ENCODE measurements around the gene ARHGAP24. TPM values are rescaled to one million over a fixed set of nuclear protein-coding genes. Genes with fewer than 3 reads are reported as not detected.

ARHGAP24 gene
- total and polyA plus RNA-seq, 2 donors (not counting 1 experiment from before 2014, with no cell fraction given), result 48.4 to 141 TPM

DNA sequence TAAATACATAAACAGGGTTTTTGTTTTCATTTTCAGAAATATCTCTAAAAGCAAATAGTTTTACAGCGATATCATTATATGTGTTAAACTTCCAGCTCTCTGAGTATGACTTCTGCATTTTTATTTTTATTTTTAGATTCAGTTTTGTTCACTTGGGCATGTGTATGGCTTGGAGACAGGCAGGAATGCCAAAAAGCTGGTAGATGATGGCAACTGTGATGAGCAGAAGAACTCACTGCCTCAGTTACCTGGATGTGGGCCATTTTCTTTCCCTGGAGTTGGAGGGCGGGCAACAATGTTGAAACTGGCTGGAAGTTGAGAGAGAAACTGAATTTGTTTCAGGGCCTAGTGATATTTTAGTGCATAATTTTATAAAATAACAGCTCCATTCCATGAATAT lies 266.4 kb downstream of the ARHGAP24 start:
- H3K4me1 Mint-ChIP-seq, result peaks cover 62% of the 10 kb centered on the region
- peak overlapping the region; percentile 70 for H3K4me3 Mint-ChIP-seq
- POLR2A ChIA-PET, result interaction anchor here (1.3 kb wide), 1 partner anchor 39 kb away, joined by 4 read pairs; no protein-coding TSS in a partner anchor

More for the DNA sequence above, 266.4 kb downstream of the ARHGAP24 start:
- no peak overlapping the region for H2AFZ ChIP-seq (ENCODE audit: insufficient read depth, low read depth, low read length, poor library complexity, severe bottlenecking)
- no peaks in the 10 kb centered on the region for H3K9me3 ChIP-seq (ENCODE audit: control extremely low read depth in 1 of 3, control insufficient read depth in 2 of 3, insufficient read depth in 1 of 3, low read length in 2 of 3)
- H3K4me1 ChIP-seq (ENCODE audit: control insufficient read depth in 2 of 2, insufficient read depth in 2 of 2, low read length in 2 of 2), result peaks cover 63 to 65% of the 10 kb centered on the region in 2 donors
- no peaks in the 10 kb centered on the region for H3K27me3 ChIP-seq (replicated peaks in 1 of 4; ENCODE audit: control extremely low read depth in 1 of 4, control insufficient read depth in 3 of 4, insufficient read depth in 4 of 4, low read length in 3 of 4)
- peak overlapping the region; percentile 17 for H3K4me2 ChIP-seq (replicated peaks; ENCODE audit: low read depth, low read length, poor library complexity, severe bottlenecking)
- peaks cover 82% of the 10 kb centered on the region for H3K79me2 ChIP-seq (ENCODE audit: control insufficient read depth, insufficient read depth, low read length)
- H3K4me3 ChIP-seq (ENCODE audit: control extremely low read depth in 1 of 5, extremely low read depth in 1 of 5, insufficient read depth in 1 of 5, low read depth in 2 of 5, low read length in 4 of 5), result no peak overlapping the region
- H3K27me3 Mint-ChIP-seq, result no peaks in the 10 kb centered on the region
- peaks cover 0 to 11% of the 10 kb centered on the region in 2 experiments for H3K36me3 ChIP-seq (replicated peaks in 1 of 2; ENCODE audit: control extremely low read depth in 1 of 2, control insufficient read depth in 1 of 2, extremely low read depth in 1 of 2, insufficient read depth in 2 of 2, low read length in 1 of 2)
- H3K9me3 Mint-ChIP-seq (ENCODE audit: insufficient read depth), result no peaks in the 10 kb centered on the region
- no peak for TF ChIP-seq EZH2 (IDR thresholded peaks at IDR 0.05; ENCODE audit: borderline replicate concordance, insufficient read depth, low read depth, low read length, poor library complexity, severe bottlenecking)
- TF ChIP-seq CTCF (IDR thresholded peaks at IDR 0.05), result no peak
- no peak overlapping the region for H3K9ac ChIP-seq (ENCODE audit: low read length)
- no peaks in the 10 kb centered on the region for H4K20me1 ChIP-seq (ENCODE audit: control insufficient read depth, insufficient read depth, low read length, poor library complexity, severe bottlenecking)
- no peak overlapping the region for H3K27ac ChIP-seq (ENCODE audit: low read length in 2 of 2)
- no peak for DNase-seq
- intact Hi-C loops (cut with micrococcal nuclease), result loop anchor here (2.0 kb wide), 1 partner anchor 15 kb away; no protein-coding TSS in a partner anchor
- no peak for ATAC-seq (ENCODE audit: low read depth)
- no CpG with 5 or more reads among the region's 2 CpGs for WGBS (ENCODE audit: insufficient coverage)
- peak overlapping the region; percentile 72 for H3K27ac Mint-ChIP-seq
- CTCF ChIA-PET, result interaction anchor here (0.9 to 1.8 kb wide), 4 partner anchors 35 to 593 kb away, joined by 3 to 6 read pairs (median 4); partner anchors contain the start of gene ARHGAP24
